Measurements from ENCODE around the gene ARHGEF26. TPM values are rescaled to one million over a fixed set of nuclear protein-coding genes. Genes with fewer than 3 reads are reported as not detected.

ARHGEF26 gene
- total and polyA plus RNA-seq, 2 experiments from 2014 or later = 9.4 to 16.9 TPM

DNA sequence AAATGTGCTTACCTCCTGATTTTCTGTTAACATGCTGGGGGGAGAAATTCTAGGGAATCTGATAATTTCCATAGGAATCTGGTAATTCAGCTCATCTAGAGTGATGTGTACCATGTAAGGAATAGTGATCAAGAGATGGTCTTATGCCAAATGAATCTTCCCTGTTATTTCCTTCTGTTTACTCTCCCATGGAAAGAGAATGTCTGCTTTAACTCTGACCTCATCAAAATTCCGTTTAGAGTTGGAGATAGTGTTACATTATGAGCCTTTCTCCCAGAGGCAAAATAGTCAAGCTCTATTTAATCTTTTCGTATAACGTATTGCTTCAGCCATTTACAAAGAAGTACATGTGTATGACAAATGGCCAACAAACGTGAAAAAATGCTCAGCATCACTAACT is 76.6 kb downstream of the ARHGEF26 start:
- Mint-ChIP-seq H3K27me3 (ENCODE audit: insufficient read depth, low read depth, poor library complexity) (no peaks in the 10 kb centered on the region), H3K27ac (no peak overlapping the region), H3K36me3 (ENCODE audit: low read depth) (peaks cover 46% of the 10 kb centered on the region), H3K4me1 (peaks cover 13% of the 10 kb centered on the region), H3K4me3 (no peak overlapping the region), H3K9me3 (no peaks in the 10 kb centered on the region; the same call in 2 of the 3 replicates)
- no peaks in the 10 kb centered on the region for H3K27me3 ChIP-seq (ENCODE audit: insufficient read depth)
- H2AFZ ChIP-seq = no peak overlapping the region
- no peak overlapping the region for H3K4me3 ChIP-seq
- H3K4me2 ChIP-seq = no peak overlapping the region
- H3K36me3 ChIP-seq (ENCODE audit: insufficient read depth) = no peaks in the 10 kb centered on the region
- ATAC-seq (no peak), DNase-seq (ENCODE audit: low spot score) (no peak)
- H3K9me2 ChIP-seq (ENCODE audit: insufficient read depth) = peaks cover 6% of the 10 kb centered on the region
- no peak overlapping the region for H3K27ac ChIP-seq (ENCODE audit: low read depth)
- no peaks in the 10 kb centered on the region for H4K20me1 ChIP-seq (replicated peaks; ENCODE audit: insufficient read depth)
- TF ChIP-seq STAT1 (IDR thresholded peaks at IDR 0.05; ENCODE audit: unreplicated experiment) (no peak), ZNF331 (CRISPR knock-in tag; IDR thresholded peaks at IDR 0.05; ENCODE audit: low read depth) (no peak), JUNB (IDR thresholded peaks at IDR 0.05; ENCODE audit: unreplicated experiment) (no peak), EZH2phosphoT487 (IDR thresholded peaks at IDR 0.05; ENCODE audit: unreplicated experiment) (no peak), CREB1 (CRISPR knock-in tag; IDR thresholded peaks at IDR 0.05; ENCODE audit: low read depth) (no peak), NANOG (IDR thresholded peaks at IDR 0.05; ENCODE audit: borderline replicate concordance) (no peak), ZNF114 (CRISPR knock-in tag; IDR thresholded peaks at IDR 0.05) (no peak), EZH2 (IDR thresholded peaks at IDR 0.05; ENCODE audit: low read depth, unreplicated experiment) (no peak), POLR2AphosphoS5 (IDR thresholded peaks at IDR 0.05; ENCODE audit: low read depth) (no peak)
- TF ChIP-seq, protein P1, sequence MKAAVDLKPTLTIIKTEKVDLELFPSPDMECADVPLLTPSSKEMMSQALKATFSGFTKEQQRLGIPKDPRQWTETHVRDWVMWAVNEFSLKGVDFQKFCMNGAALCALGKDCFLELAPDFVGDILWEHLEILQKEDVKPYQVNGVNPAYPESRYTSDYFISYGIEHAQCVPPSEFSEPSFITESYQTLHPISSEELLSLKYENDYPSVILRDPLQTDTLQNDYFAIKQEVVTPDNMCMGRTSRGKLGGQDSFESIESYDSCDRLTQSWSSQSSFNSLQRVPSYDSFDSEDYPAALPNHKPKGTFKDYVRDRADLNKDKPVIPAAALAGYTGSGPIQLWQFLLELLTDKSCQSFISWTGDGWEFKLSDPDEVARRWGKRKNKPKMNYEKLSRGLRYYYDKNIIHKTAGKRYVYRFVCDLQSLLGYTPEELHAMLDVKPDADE (IDR thresholded peaks at IDR 0.05) = no peak
- TF ChIP-seq, protein P2, sequence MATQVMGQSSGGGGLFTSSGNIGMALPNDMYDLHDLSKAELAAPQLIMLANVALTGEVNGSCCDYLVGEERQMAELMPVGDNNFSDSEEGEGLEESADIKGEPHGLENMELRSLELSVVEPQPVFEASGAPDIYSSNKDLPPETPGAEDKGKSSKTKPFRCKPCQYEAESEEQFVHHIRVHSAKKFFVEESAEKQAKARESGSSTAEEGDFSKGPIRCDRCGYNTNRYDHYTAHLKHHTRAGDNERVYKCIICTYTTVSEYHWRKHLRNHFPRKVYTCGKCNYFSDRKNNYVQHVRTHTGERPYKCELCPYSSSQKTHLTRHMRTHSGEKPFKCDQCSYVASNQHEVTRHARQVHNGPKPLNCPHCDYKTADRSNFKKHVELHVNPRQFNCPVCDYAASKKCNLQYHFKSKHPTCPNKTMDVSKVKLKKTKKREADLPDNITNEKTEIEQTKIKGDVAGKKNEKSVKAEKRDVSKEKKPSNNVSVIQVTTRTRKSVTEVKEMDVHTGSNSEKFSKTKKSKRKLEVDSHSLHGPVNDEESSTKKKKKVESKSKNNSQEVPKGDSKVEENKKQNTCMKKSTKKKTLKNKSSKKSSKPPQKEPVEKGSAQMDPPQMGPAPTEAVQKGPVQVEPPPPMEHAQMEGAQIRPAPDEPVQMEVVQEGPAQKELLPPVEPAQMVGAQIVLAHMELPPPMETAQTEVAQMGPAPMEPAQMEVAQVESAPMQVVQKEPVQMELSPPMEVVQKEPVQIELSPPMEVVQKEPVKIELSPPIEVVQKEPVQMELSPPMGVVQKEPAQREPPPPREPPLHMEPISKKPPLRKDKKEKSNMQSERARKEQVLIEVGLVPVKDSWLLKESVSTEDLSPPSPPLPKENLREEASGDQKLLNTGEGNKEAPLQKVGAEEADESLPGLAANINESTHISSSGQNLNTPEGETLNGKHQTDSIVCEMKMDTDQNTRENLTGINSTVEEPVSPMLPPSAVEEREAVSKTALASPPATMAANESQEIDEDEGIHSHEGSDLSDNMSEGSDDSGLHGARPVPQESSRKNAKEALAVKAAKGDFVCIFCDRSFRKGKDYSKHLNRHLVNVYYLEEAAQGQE (IDR thresholded peaks at IDR 0.05; ENCODE audit: unreplicated experiment) = no peak
- TF ChIP-seq, protein P3, sequence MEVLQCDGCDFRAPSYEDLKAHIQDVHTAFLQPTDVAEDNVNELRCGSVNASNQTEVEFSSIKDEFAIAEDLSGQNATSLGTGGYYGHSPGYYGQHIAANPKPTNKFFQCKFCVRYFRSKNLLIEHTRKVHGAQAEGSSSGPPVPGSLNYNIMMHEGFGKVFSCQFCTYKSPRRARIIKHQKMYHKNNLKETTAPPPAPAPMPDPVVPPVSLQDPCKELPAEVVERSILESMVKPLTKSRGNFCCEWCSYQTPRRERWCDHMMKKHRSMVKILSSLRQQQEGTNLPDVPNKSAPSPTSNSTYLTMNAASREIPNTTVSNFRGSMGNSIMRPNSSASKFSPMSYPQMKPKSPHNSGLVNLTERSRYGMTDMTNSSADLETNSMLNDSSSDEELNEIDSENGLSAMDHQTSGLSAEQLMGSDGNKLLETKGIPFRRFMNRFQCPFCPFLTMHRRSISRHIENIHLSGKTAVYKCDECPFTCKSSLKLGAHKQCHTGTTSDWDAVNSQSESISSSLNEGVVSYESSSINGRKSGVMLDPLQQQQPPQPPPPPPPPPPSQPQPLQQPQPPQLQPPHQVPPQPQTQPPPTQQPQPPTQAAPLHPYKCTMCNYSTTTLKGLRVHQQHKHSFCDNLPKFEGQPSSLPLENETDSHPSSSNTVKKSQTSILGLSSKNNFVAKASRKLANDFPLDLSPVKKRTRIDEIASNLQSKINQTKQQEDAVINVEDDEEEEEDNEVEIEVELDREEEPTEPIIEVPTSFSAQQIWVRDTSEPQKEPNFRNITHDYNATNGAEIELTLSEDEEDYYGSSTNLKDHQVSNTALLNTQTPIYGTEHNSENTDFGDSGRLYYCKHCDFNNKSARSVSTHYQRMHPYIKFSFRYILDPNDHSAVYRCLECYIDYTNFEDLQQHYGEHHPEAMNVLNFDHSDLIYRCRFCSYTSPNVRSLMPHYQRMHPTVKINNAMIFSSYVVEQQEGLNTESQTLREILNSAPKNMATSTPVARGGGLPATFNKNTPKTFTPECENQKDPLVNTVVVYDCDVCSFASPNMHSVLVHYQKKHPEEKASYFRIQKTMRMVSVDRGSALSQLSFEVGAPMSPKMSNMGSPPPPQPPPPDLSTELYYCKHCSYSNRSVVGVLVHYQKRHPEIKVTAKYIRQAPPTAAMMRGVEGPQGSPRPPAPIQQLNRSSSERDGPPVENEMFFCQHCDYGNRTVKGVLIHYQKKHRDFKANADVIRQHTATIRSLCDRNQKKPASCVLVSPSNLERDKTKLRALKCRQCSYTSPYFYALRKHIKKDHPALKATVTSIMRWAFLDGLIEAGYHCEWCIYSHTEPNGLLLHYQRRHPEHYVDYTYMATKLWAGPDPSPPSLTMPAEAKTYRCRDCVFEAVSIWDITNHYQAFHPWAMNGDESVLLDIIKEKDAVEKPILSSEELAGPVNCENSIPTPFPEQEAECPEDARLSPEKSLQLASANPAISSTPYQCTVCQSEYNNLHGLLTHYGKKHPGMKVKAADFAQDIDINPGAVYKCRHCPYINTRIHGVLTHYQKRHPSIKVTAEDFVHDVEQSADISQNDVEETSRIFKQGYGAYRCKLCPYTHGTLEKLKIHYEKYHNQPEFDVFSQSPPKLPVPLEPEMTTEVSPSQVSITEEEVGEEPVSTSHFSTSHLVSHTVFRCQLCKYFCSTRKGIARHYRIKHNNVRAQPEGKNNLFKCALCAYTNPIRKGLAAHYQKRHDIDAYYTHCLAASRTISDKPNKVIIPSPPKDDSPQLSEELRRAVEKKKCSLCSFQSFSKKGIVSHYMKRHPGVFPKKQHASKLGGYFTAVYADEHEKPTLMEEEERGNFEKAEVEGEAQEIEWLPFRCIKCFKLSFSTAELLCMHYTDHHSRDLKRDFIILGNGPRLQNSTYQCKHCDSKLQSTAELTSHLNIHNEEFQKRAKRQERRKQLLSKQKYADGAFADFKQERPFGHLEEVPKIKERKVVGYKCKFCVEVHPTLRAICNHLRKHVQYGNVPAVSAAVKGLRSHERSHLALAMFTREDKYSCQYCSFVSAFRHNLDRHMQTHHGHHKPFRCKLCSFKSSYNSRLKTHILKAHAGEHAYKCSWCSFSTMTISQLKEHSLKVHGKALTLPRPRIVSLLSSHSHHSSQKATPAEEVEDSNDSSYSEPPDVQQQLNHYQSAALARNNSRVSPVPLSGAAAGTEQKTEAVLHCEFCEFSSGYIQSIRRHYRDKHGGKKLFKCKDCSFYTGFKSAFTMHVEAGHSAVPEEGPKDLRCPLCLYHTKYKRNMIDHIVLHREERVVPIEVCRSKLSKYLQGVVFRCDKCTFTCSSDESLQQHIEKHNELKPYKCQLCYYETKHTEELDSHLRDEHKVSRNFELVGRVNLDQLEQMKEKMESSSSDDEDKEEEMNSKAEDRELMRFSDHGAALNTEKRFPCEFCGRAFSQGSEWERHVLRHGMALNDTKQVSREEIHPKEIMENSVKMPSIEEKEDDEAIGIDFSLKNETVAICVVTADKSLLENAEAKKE (CRISPR knock-in tag; IDR thresholded peaks at IDR 0.05) = no peak
- TF ChIP-seq, protein P4, sequence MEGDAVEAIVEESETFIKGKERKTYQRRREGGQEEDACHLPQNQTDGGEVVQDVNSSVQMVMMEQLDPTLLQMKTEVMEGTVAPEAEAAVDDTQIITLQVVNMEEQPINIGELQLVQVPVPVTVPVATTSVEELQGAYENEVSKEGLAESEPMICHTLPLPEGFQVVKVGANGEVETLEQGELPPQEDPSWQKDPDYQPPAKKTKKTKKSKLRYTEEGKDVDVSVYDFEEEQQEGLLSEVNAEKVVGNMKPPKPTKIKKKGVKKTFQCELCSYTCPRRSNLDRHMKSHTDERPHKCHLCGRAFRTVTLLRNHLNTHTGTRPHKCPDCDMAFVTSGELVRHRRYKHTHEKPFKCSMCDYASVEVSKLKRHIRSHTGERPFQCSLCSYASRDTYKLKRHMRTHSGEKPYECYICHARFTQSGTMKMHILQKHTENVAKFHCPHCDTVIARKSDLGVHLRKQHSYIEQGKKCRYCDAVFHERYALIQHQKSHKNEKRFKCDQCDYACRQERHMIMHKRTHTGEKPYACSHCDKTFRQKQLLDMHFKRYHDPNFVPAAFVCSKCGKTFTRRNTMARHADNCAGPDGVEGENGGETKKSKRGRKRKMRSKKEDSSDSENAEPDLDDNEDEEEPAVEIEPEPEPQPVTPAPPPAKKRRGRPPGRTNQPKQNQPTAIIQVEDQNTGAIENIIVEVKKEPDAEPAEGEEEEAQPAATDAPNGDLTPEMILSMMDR (conservative IDR thresholded peaks at IDR 0.05; ENCODE audit: low read depth in 2 of 2) = no peak
- peaks cover 15% of the 10 kb centered on the region for H3K4me1 ChIP-seq (ENCODE audit: insufficient read depth)
- no peaks in the 10 kb centered on the region for H3K79me2 ChIP-seq (replicated peaks; ENCODE audit: insufficient read depth)
- H3F3A ChIP-seq (replicated peaks; ENCODE audit: low read depth) = no peaks in the 10 kb centered on the region

Data from GM23338 (cell line).